ENCODE measurements around the gene LCN1.

DNA sequence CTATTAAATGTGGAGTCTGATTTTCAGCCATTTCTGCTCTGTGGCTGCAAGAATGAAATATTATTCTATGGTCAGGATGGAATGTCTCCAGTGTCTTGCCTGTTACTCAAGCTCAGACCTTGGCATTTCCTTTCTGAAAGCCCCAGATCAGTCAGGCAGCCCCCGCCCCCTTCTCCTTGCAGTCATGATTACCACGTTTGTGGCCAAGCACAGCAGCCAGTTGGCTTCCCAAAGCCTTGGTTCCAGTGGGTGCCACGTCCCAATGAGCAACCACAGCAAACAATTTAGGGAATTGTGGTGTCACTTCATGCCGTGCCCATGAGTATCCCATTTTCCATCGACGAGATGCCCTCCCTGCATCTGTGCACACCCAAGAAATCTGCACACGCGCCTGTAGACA is 15.0 kb downstream of the LCN1 start:
- TF ChIP-seq, protein P1, sequence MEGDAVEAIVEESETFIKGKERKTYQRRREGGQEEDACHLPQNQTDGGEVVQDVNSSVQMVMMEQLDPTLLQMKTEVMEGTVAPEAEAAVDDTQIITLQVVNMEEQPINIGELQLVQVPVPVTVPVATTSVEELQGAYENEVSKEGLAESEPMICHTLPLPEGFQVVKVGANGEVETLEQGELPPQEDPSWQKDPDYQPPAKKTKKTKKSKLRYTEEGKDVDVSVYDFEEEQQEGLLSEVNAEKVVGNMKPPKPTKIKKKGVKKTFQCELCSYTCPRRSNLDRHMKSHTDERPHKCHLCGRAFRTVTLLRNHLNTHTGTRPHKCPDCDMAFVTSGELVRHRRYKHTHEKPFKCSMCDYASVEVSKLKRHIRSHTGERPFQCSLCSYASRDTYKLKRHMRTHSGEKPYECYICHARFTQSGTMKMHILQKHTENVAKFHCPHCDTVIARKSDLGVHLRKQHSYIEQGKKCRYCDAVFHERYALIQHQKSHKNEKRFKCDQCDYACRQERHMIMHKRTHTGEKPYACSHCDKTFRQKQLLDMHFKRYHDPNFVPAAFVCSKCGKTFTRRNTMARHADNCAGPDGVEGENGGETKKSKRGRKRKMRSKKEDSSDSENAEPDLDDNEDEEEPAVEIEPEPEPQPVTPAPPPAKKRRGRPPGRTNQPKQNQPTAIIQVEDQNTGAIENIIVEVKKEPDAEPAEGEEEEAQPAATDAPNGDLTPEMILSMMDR (conservative IDR thresholded peaks at IDR 0.05; ENCODE audit: low read depth, low read length) = no peak
- no peak for TF ChIP-seq CEBPB (IDR thresholded peaks at IDR 0.05; ENCODE audit: low read depth, low read length)
- no peak for TF ChIP-seq BHLHE40 (IDR thresholded peaks at IDR 0.05; ENCODE audit: low read depth, low read length)
- TF ChIP-seq, protein P2, sequence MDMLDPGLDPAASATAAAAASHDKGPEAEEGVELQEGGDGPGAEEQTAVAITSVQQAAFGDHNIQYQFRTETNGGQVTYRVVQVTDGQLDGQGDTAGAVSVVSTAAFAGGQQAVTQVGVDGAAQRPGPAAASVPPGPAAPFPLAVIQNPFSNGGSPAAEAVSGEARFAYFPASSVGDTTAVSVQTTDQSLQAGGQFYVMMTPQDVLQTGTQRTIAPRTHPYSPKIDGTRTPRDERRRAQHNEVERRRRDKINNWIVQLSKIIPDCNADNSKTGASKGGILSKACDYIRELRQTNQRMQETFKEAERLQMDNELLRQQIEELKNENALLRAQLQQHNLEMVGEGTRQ (IDR thresholded peaks at IDR 0.05; ENCODE audit: low read depth, low read length) = no peak
- TF ChIP-seq POLR2A (IDR thresholded peaks at IDR 0.05; ENCODE audit: low read depth, low read length) = no peak
- TF ChIP-seq MAZ (IDR thresholded peaks at IDR 0.05; ENCODE audit: borderline replicate concordance, low read depth, low read length) = no peak
- TF ChIP-seq SMC3 (IDR thresholded peaks at IDR 0.05; ENCODE audit: low read depth, low read length) = no peak
- TF ChIP-seq NFE2L2 (IDR thresholded peaks at IDR 0.05; ENCODE audit: low read depth, low read length) = no peak
- TF ChIP-seq FOS (IDR thresholded peaks at IDR 0.05; ENCODE audit: low read depth, low read length) = no peak
- TF ChIP-seq CHD1 (IDR thresholded peaks at IDR 0.05; ENCODE audit: low read depth, low read length) = no peak
- no peak for TF ChIP-seq MXI1 (IDR thresholded peaks at IDR 0.05; ENCODE audit: borderline replicate concordance, low read depth, low read length)
- TF ChIP-seq RAD21 (IDR thresholded peaks at IDR 0.05; ENCODE audit: low read length) = no peak
- TF ChIP-seq RFX5 (IDR thresholded peaks at IDR 0.05; ENCODE audit: low read depth, low read length) = no peak

All from IMR-90 (cell line).